ENCODE results near the gene CUL1. TPM values are rescaled to one million over a fixed set of nuclear protein-coding genes. Genes with fewer than 3 reads are reported as not detected.

Gene CUL1
- total and polyA plus RNA-seq, 2 donors (not counting 3 experiments of a cell fraction or from before 2014, with no cell fraction given), result 25.7 to 50.2 TPM

DNA sequence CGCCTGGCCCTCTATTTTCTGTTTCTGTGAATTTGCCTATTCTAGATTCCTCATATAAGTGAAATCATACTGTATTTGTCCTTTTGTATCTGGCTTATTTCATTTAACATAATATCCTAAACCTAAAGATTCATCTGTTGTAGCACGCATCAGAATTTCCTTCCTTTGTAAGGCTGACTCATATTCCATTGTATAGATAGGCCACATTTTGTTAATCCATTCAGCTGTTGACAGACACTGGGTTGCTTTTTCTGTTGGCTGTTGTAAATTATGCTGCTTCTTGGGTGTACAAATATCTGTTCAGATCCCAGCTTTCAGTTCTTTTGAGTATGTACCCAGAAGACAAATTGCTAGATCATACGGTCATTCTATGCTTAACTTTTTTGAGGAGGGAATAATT, 28.8 kb upstream of the CUL1 start:
- intact Hi-C loops (cut with micrococcal nuclease), result loop anchor here (2.0 kb wide), 1 partner anchor 31 kb away; no protein-coding TSS in a partner anchor
- H3K4me1 ChIP-seq (ENCODE audit: control insufficient read depth, extremely low read depth, insufficient read depth, low read length), result peaks cover 4% of the 10 kb centered on the region

DNA sequence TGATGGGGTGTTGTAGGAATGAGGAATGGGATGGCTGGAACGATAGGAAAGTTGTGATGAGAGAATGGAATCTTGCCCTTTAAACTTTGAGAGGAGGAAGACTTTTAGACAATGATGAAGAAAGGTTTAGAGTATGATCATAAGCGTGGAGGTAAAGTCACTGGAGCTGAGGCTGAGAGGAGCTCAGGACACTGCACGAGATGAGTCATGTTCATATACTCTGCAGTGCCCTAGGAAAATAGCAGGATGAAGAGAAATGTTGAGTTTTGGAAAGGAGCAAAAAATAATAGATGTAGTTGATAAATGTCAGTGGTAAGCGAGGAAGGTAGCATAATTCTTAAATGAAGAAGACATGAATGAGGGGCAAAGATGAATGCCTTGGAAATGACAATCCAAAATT, 28.3 kb upstream of the CUL1 start:
- CTCF ChIA-PET, result interaction anchor here (0.7 kb wide), 1 partner anchor 33 kb away, joined by 3 read pairs; no protein-coding TSS in a partner anchor
- FAIRE-seq, result peak; percentile 24
- Histone ChIP-seq H2AFZ (ENCODE audit: low read depth, low read length) (no peak overlapping the region), H3K36me3 (ENCODE audit: control insufficient read depth in 2 of 2, extremely low read depth in 1 of 2, insufficient read depth in 2 of 2, low read length in 2 of 2) (no peaks in the 10 kb centered on the region), H3K27ac (ENCODE audit: insufficient read depth, low read depth, low read length) (peak overlapping the region; percentile 8), H3K4me2 (ENCODE audit: insufficient read depth, low read length) (no peak overlapping the region), H3K79me2 (ENCODE audit: control insufficient read depth, insufficient read depth, low read length) (no peaks in the 10 kb centered on the region), H3K4me1 (ENCODE audit: control insufficient read depth, extremely low read depth, insufficient read depth, low read length) (peaks cover 4% of the 10 kb centered on the region), H3K4me3 (replicated peaks in 1 of 3; ENCODE audit: insufficient read depth in 1 of 3, low read depth in 1 of 3, low read length in 3 of 3) (no peak overlapping the region), H3K9ac (replicated peaks; ENCODE audit: extremely low read depth, insufficient read depth, low read length) (no peak overlapping the region), H4K20me1 (replicated peaks; ENCODE audit: control insufficient read depth, extremely low read depth, insufficient read depth, low read length) (no peaks in the 10 kb centered on the region), H3K27me3 (ENCODE audit: control insufficient read depth in 2 of 2, insufficient read depth in 2 of 2, low read length in 2 of 2) (no peaks in the 10 kb centered on the region), H3K9me3 (replicated peaks; ENCODE audit: control insufficient read depth, insufficient read depth, low read length) (no peaks in the 10 kb centered on the region), H3K9me1 (replicated peaks; ENCODE audit: control insufficient read depth, extremely low read depth, insufficient read depth, low read length) (no peaks in the 10 kb centered on the region)
- POLR2A ChIA-PET, result no interaction called here
- dilution Hi-C loops (cut with MboI; ENCODE audit: extremely low pct_ligation_motif_present, low sequenced_read_pairs) (no loop called here), intact Hi-C loops (cut with micrococcal nuclease) (loop anchor here (2.0 kb wide), 1 partner anchor 30 kb away; no protein-coding TSS in a partner anchor)
- DNase-seq (ENCODE audit: low read depth, low spot score), result no peak
- TF ChIP-seq FOS (IDR thresholded peaks at IDR 0.05; ENCODE audit: borderline replicate concordance, insufficient read depth, low read length), result peak; percentile 32
- TF ChIP-seq GATA2 (IDR thresholded peaks at IDR 0.05; ENCODE audit: insufficient read depth, insufficient read length, low read depth, low read length), result no peak
- BruUV-seq (replicated peaks), result no TSS peak

More for the DNA sequence above, 28.8 kb upstream of the CUL1 start:
- TF ChIP-seq FOS (IDR thresholded peaks at IDR 0.05; ENCODE audit: borderline replicate concordance, insufficient read depth, low read length) (peak; percentile 57), POLR2AphosphoS5 (IDR thresholded peaks at IDR 0.05; ENCODE audit: insufficient read depth, low read depth, low read length) (no peak), GATA2 (IDR thresholded peaks at IDR 0.05; ENCODE audit: insufficient read depth, insufficient read length, low read depth, low read length) (no peak), JUN (IDR thresholded peaks at IDR 0.05; ENCODE audit: borderline replicate concordance, insufficient read depth, insufficient read length, low read depth) (peak; percentile 70)
- H3K27me3 ChIP-seq (ENCODE audit: control insufficient read depth in 2 of 2, insufficient read depth in 2 of 2, low read length in 2 of 2), result no peaks in the 10 kb centered on the region
- H3K36me3 ChIP-seq (ENCODE audit: control insufficient read depth in 2 of 2, extremely low read depth in 1 of 2, insufficient read depth in 2 of 2, low read length in 2 of 2), result no peaks in the 10 kb centered on the region
- no peaks in the 10 kb centered on the region for H4K20me1 ChIP-seq (replicated peaks; ENCODE audit: control insufficient read depth, extremely low read depth, insufficient read depth, low read length)
- no peak overlapping the region for H2AFZ ChIP-seq (ENCODE audit: low read depth, low read length)
- no peak overlapping the region for H3K9ac ChIP-seq (replicated peaks; ENCODE audit: extremely low read depth, insufficient read depth, low read length)
- BruUV-seq (replicated peaks), result no TSS peak
- no peaks in the 10 kb centered on the region for H3K79me2 ChIP-seq (ENCODE audit: control insufficient read depth, insufficient read depth, low read length)
- FAIRE-seq (peak; percentile 83), DNase-seq (ENCODE audit: low read depth, low spot score) (peak; percentile 70)
- dilution Hi-C loops (cut with MboI; ENCODE audit: extremely low pct_ligation_motif_present, low sequenced_read_pairs), result no loop called here
- H3K9me3 ChIP-seq (replicated peaks; ENCODE audit: control insufficient read depth, insufficient read depth, low read length), result no peaks in the 10 kb centered on the region
- ChIA-PET CTCF (interaction anchor here (0.6 kb wide), 1 partner anchor 254 kb away, joined by 3 read pairs; no protein-coding TSS in a partner anchor), POLR2A (no interaction called here)
- H3K9me1 ChIP-seq (replicated peaks; ENCODE audit: control insufficient read depth, extremely low read depth, insufficient read depth, low read length), result no peaks in the 10 kb centered on the region
- no peak overlapping the region for H3K4me2 ChIP-seq (ENCODE audit: insufficient read depth, low read length)
- H3K4me3 ChIP-seq (replicated peaks in 1 of 3; ENCODE audit: insufficient read depth in 1 of 3, low read depth in 1 of 3, low read length in 3 of 3), result no peak overlapping the region
- peak overlapping the region; percentile 12 for H3K27ac ChIP-seq (ENCODE audit: insufficient read depth, low read depth, low read length)
